Adipocyte (in vitro differentiated cells): ENCODE measurements around the gene PHOX2B.
"Not testable (repeated sequence)": the region's sequence is repeated elsewhere in the genome, so short reads cannot be mapped to it uniquely, and the experiment has no call there.

Source experiments
- DNase-seq: peaks from one replicate; pipeline ENCODE4 v3.0.0-alpha.2; 2015; ENCODE audit warnings: low read depth
- H3K27me3 ChIP-seq: replicated peaks from 2 replicates; pipeline ENCODE4 v1.7.0; 2013; ENCODE audit warnings: mild to moderate bottlenecking, low read length, moderate library complexity; ENCODE audit not compliant: control insufficient read depth, insufficient read depth
- H3K36me3 ChIP-seq: 2 replicates; pipeline ENCODE4 v1.7.0; 2013; ENCODE audit warnings: low read length, mild to moderate bottlenecking, moderate library complexity; ENCODE audit not compliant: control insufficient read depth, insufficient read depth, severe bottlenecking
- H3K4me1 ChIP-seq: 2 replicates; pipeline ENCODE4 v1.7.0; 2013; ENCODE audit warnings: mild to moderate bottlenecking, low read length, moderate library complexity; ENCODE audit not compliant: control insufficient read depth, insufficient read depth
- H3K4me3 ChIP-seq: 2 replicates; pipeline ENCODE4 v1.7.0; 2013; ENCODE audit warnings: mild to moderate bottlenecking, low read length, moderate library complexity
- H3K9ac ChIP-seq: 2 replicates; pipeline ENCODE4 v1.7.0; 2013; ENCODE audit warnings: mild to moderate bottlenecking, low read length, moderate library complexity
- H3K9me3 ChIP-seq: 2 replicates; pipeline ENCODE4 v1.7.0; 2013; ENCODE audit warnings: mild to moderate bottlenecking, low read length, moderate library complexity; ENCODE audit not compliant: control insufficient read depth

PHOX2B gene

GRCh38 chr4:41746440-41747229, 1.9 kb downstream of the PHOX2B start:
- Histone ChIP-seq H3K9me3 (peaks cover 7% of the 10 kb centered on the region), H3K9ac (no peak overlapping the region), H3K36me3 (no peaks in the 10 kb centered on the region), H3K4me1 (no peaks in the 10 kb centered on the region), H3K4me3 (no peak overlapping the region), H3K27me3 (peaks cover 86% of the 10 kb centered on the region)
- no peak for DNase-seq

GRCh38 chr4:41746025-41746439, 2.5 kb downstream of the PHOX2B start:
- Histone ChIP-seq H3K9me3 (peaks cover 7% of the 10 kb centered on the region), H3K4me1 (no peaks in the 10 kb centered on the region), H3K36me3 (no peaks in the 10 kb centered on the region), H3K4me3 (no peak overlapping the region), H3K27me3 (peaks cover 86% of the 10 kb centered on the region), H3K9ac (no peak overlapping the region)
- DNase-seq: no peak

GRCh38 chr4:41745292-41746024, 3.1 kb downstream of the PHOX2B start:
- no peaks in the 10 kb centered on the region for H3K36me3 ChIP-seq
- no peak overlapping the region for H3K9ac ChIP-seq
- H3K4me3 ChIP-seq: no peak overlapping the region
- no peaks in the 10 kb centered on the region for H3K4me1 ChIP-seq
- DNase-seq: no peak
- H3K27me3 ChIP-seq: peaks cover 86% of the 10 kb centered on the region
- peaks cover 7% of the 10 kb centered on the region for H3K9me3 ChIP-seq

GRCh38 chr4:41744572-41745291, 3.8 kb downstream of the PHOX2B start:
- no peak overlapping the region for H3K4me3 ChIP-seq
- H3K36me3 ChIP-seq: no peaks in the 10 kb centered on the region
- peaks cover 10% of the 10 kb centered on the region for H3K9me3 ChIP-seq
- H3K9ac ChIP-seq: no peak overlapping the region
- DNase-seq: no peak
- peaks cover 86% of the 10 kb centered on the region for H3K27me3 ChIP-seq
- no peaks in the 10 kb centered on the region for H3K4me1 ChIP-seq

- H3K27me3 ChIP-seq: peaks cover 61% of the 10 kb centered on the region
- H3K4me3 ChIP-seq: no peak overlapping the region
- H3K9me3 ChIP-seq: peaks cover 23% of the 10 kb centered on the region
- H3K36me3 ChIP-seq: no peaks in the 10 kb centered on the region
- H3K9ac ChIP-seq: no peak overlapping the region
- no peak for DNase-seq
- no peaks in the 10 kb centered on the region for H3K4me1 ChIP-seq
Observed at GRCh38 chr4:41741354-41741753, 7.2 kb downstream of the PHOX2B start.

GRCh38 chr4:41737491-41737890, 11.0 kb downstream of the PHOX2B start:
- peaks cover 46% of the 10 kb centered on the region for H3K27me3 ChIP-seq
- H3K9ac ChIP-seq, H3K4me3 ChIP-seq, H3K4me1 ChIP-seq, H3K36me3 ChIP-seq, DNase-seq: not testable (repeated sequence)
- peaks cover 16% of the 10 kb centered on the region for H3K9me3 ChIP-seq

GRCh38 chr4:41734371-41734770, 14.2 kb downstream of the PHOX2B start:
- H3K9ac ChIP-seq: no peak overlapping the region
- H3K27me3 ChIP-seq: peaks cover 43% of the 10 kb centered on the region
- DNase-seq: no peak
- H3K36me3 ChIP-seq: no peaks in the 10 kb centered on the region
- no peak overlapping the region for H3K4me3 ChIP-seq
- H3K9me3 ChIP-seq: peaks cover 10% of the 10 kb centered on the region
- no peaks in the 10 kb centered on the region for H3K4me1 ChIP-seq

- Histone ChIP-seq H3K9ac (no peak overlapping the region), H3K4me1 (no peaks in the 10 kb centered on the region), H3K9me3 (no peaks in the 10 kb centered on the region), H3K27me3 (peaks cover 54% of the 10 kb centered on the region), H3K36me3 (no peaks in the 10 kb centered on the region), H3K4me3 (no peak overlapping the region)
- no peak for DNase-seq
Observed at GRCh38 chr4:41731569-41732126, 16.9 kb downstream of the PHOX2B start.

GRCh38 chr4:41728573-41728913, 20.0 kb downstream of the PHOX2B start:
- no peaks in the 10 kb centered on the region for H3K36me3 ChIP-seq
- peaks cover 46% of the 10 kb centered on the region for H3K27me3 ChIP-seq
- no peak overlapping the region for H3K9ac ChIP-seq
- no peaks in the 10 kb centered on the region for H3K4me1 ChIP-seq
- no peak overlapping the region for H3K4me3 ChIP-seq
- no peak for DNase-seq
- H3K9me3 ChIP-seq: peaks cover 18% of the 10 kb centered on the region

- no peaks in the 10 kb centered on the region for H3K4me1 ChIP-seq
- no peak overlapping the region for H3K4me3 ChIP-seq
- H3K27me3 ChIP-seq: peaks cover 44% of the 10 kb centered on the region
- H3K36me3 ChIP-seq: no peaks in the 10 kb centered on the region
- no peak for DNase-seq
- H3K9ac ChIP-seq: no peak overlapping the region
- peaks cover 18% of the 10 kb centered on the region for H3K9me3 ChIP-seq
Observed at GRCh38 chr4:41727861-41728572, 20.5 kb downstream of the PHOX2B start.
